H1 (cell line): ENCODE data around the gene SESN3. TPM values are rescaled to one million over a fixed set of nuclear protein-coding genes. Genes with fewer than 3 reads are reported as not detected.
"Not testable (repeated sequence)": the region's sequence is repeated elsewhere in the genome, so short reads cannot be mapped to it uniquely, and the experiment has no call there.

Source experiments
- CTCF ChIA-PET: fragments of 300-600 bp; sonication (Branson Sonifier 250); formaldehyde crosslinking; loops from one replicate; lab custom pipeline; 2021; ENCODE audit not compliant: partially characterized antibody; lab: Charles Lee
- POLR2A ChIA-PET: fragments of 300-600 bp; sonication (Branson Sonifier 250); formaldehyde crosslinking; loops from one replicate; lab custom pipeline; 2021; ENCODE audit warnings: inconsistent platforms; ENCODE audit not compliant: partially characterized antibody; lab: Charles Lee
- DNase-seq, 2 experiments: peaks; one replicate each; pipeline versions ENCODE4 v3.0.0 to v3.0.0-alpha.2; 2010 to 2022; ENCODE audit warnings: low spot score in 2 of 2, low read depth in 1 of 2, mixed read lengths in 1 of 2
- FAIRE-seq: peaks from 2 replicates; lab custom pipeline; 2011; peaks lifted over from hg19 to GRCh38; lab: Jason Lieb, UNC
- H2AFZ ChIP-seq: 2 replicates; pipeline ENCODE4 v1.8.1; 2012; ENCODE audit warnings: low read length, inconsistent platforms
- H2AK5ac ChIP-seq: 2 replicates; pipeline ENCODE4 v1.6.1; 2013; ENCODE audit warnings: low read depth, low read length
- H2BK120ac ChIP-seq: replicated peaks from 2 replicates; pipeline ENCODE3; 2013; ENCODE audit warnings: low read depth, low read length, inconsistent platforms
- H2BK12ac ChIP-seq: 2 replicates; pipeline ENCODE4 v1.6.1; 2013; ENCODE audit warnings: low read depth, low read length
- H2BK15ac ChIP-seq: 2 replicates; pipeline ENCODE4 v1.6.1; 2013; ENCODE audit warnings: low read length
- H2BK20ac ChIP-seq: 2 replicates; pipeline ENCODE4 v1.6.1; 2013; ENCODE audit warnings: low read length
- H2BK5ac ChIP-seq: 2 replicates; pipeline ENCODE4 v1.6.1; 2013; ENCODE audit warnings: low read depth, low read length
- H3K14ac ChIP-seq: 2 replicates; pipeline ENCODE4 v1.6.1; 2013; ENCODE audit warnings: inconsistent platforms; ENCODE audit not compliant: insufficient read length
- H3K18ac ChIP-seq: 2 replicates; pipeline ENCODE4 v1.6.1; 2013; ENCODE audit warnings: low read length; ENCODE audit errors: extremely low read depth
- H3K23ac ChIP-seq: 2 replicates; pipeline ENCODE4 v1.6.1; 2013; ENCODE audit warnings: inconsistent platforms; ENCODE audit not compliant: insufficient read length
- H3K23me2 ChIP-seq: 2 replicates; pipeline ENCODE4 v1.6.1; 2013; ENCODE audit warnings: low read depth, low read length
- H3K27ac ChIP-seq: 2 replicates; pipeline ENCODE4 v1.6.1; 2011; ENCODE audit warnings: low read depth, low read length, inconsistent platforms
- H3K27me3 ChIP-seq, 4 experiments: replicated peaks in 1 of 4; 1 replicate in 1 of 4; 2 replicates in 3 of 4; pipeline versions ENCODE4 v1.6.1 to v1.8.1; 2011 to 2013; ENCODE audit warnings: low read length in 3 of 4, mild to moderate bottlenecking in 3 of 4, inconsistent platforms in 2 of 4, mixed read lengths in 2 of 4, moderate library complexity in 1 of 4; ENCODE audit not compliant: control insufficient read depth in 3 of 4, insufficient read depth in 3 of 4; ENCODE audit errors: extremely low read depth in 1 of 4
- H3K36me3 ChIP-seq, 4 experiments: 2 replicates each; pipeline versions ENCODE4 v1.6.1 to v1.8.1; 2011 to 2013; ENCODE audit warnings: mild to moderate bottlenecking in 4 of 4, low read length in 3 of 4, moderate library complexity in 2 of 4, control low read depth in 1 of 4, inconsistent platforms in 1 of 4; ENCODE audit not compliant: insufficient read depth in 4 of 4, control insufficient read depth in 2 of 4
- H3K4ac ChIP-seq: replicated peaks from 2 replicates; pipeline ENCODE3; 2013; ENCODE audit warnings: low read length, low read depth, mixed read lengths, inconsistent platforms; ENCODE audit not compliant: insufficient read length
- H3K4me1 ChIP-seq, 4 experiments: replicated peaks in 1 of 4; 1 replicate in 1 of 4; 2 replicates in 3 of 4; pipeline versions ENCODE4 v1.6.1 to v1.8.1; 2011 to 2013; ENCODE audit warnings: low read length in 3 of 4, inconsistent platforms in 2 of 4, mixed read lengths in 1 of 4; ENCODE audit not compliant: insufficient read depth in 4 of 4, control insufficient read depth in 3 of 4
- H3K4me2 ChIP-seq, 2 experiments: 2 replicates each; pipeline versions ENCODE4 v1.6.1 to v1.8.1; 2011 to 2013; ENCODE audit warnings: low read depth in 2 of 2, low read length in 2 of 2, control low read depth in 1 of 2, inconsistent platforms in 1 of 2, mild to moderate bottlenecking in 1 of 2; ENCODE audit not compliant: insufficient read depth in 1 of 2
- H3K4me3 ChIP-seq, 4 experiments: fragments of 200-600, 300-600 bp in 1 of 4; sonication (generic), shearing (Covaris generic), sonication (Bioruptor Twin) in 1 of 4; 2 replicates each; pipeline versions ENCODE4 v1.5.1 to v1.8.1; 2011 to 2016; ENCODE audit warnings: low read length in 4 of 4, low read depth in 3 of 4, control low read depth in 2 of 4, inconsistent platforms in 2 of 4, mild to moderate bottlenecking in 2 of 4, mixed read lengths in 1 of 4, moderate library complexity in 1 of 4; ENCODE audit not compliant: insufficient read depth in 2 of 4; ENCODE audit errors: extremely low read depth in 1 of 4
- H3K56ac ChIP-seq: replicated peaks from 2 replicates; pipeline ENCODE3; 2013; ENCODE audit warnings: low read depth, mild to moderate bottlenecking, mixed read lengths, low read length, inconsistent platforms; ENCODE audit not compliant: insufficient read length
- H3K79me1 ChIP-seq: 2 replicates; pipeline ENCODE4 v1.6.1; 2013; ENCODE audit warnings: low read depth, low read length, control low read depth
- H3K79me2 ChIP-seq, 2 experiments: 2 replicates each; pipeline versions ENCODE4 v1.6.1 to v1.8.1; 2012 to 2013; ENCODE audit warnings: low read length in 2 of 2, mild to moderate bottlenecking in 2 of 2, inconsistent platforms in 1 of 2; ENCODE audit not compliant: insufficient read depth in 2 of 2, control insufficient read depth in 1 of 2
- H3K9ac ChIP-seq, 4 experiments: replicated peaks in 1 of 4; 1 replicate in 1 of 4; 2 replicates in 3 of 4; pipeline versions ENCODE4 v1.6.1 to v1.8.1; 2011 to 2013; ENCODE audit warnings: low read depth in 3 of 4, low read length in 3 of 4, control low read depth in 2 of 4, mild to moderate bottlenecking in 2 of 4, moderate library complexity in 2 of 4, inconsistent platforms in 1 of 4; ENCODE audit errors: extremely low read depth in 1 of 4
- H3K9me3 ChIP-seq, 2 experiments: 2 replicates each; pipeline versions ENCODE4 v1.6.1 to v1.8.1; 2012 to 2013; ENCODE audit warnings: mild to moderate bottlenecking in 2 of 2, moderate library complexity in 2 of 2, control low read depth in 1 of 2, inconsistent platforms in 1 of 2, low read depth in 1 of 2, low read length in 1 of 2, mixed read lengths in 1 of 2; ENCODE audit not compliant: insufficient read depth in 2 of 2
- H4K20me1 ChIP-seq, 2 experiments: replicated peaks in 1 of 2; 2 replicates each; pipeline versions ENCODE3 to v1.8.1; 2011 to 2013; ENCODE audit warnings: inconsistent platforms in 2 of 2, low read length in 2 of 2, mild to moderate bottlenecking in 1 of 2; ENCODE audit not compliant: insufficient read depth in 2 of 2, control insufficient read depth in 1 of 2
- H4K5ac ChIP-seq: 2 replicates; pipeline ENCODE4 v1.6.1; 2013; ENCODE audit warnings: low read length, low read depth, mixed read lengths, inconsistent platforms; ENCODE audit not compliant: insufficient read length
- H4K8ac ChIP-seq: 2 replicates; pipeline ENCODE4 v1.8.0; 2013; ENCODE audit warnings: mild to moderate bottlenecking, moderate library complexity, low read length, inconsistent platforms; ENCODE audit not compliant: insufficient read depth; ENCODE audit errors: extremely low read depth
- H4K91ac ChIP-seq: replicated peaks from 2 replicates; pipeline ENCODE3; 2013; ENCODE audit warnings: low read length, mixed read lengths, inconsistent platforms; ENCODE audit not compliant: insufficient read length
- WGBS, 2 experiments: shearing (Covaris generic) in 1 of 2; methylation state at CpG; one replicate each; pipeline versions ENCODE4 v1.1.6 to v1.1.7; 2013 to 2015; ENCODE audit warnings: low lambda C conversion rate in 2 of 2, mixed read lengths in 2 of 2, inconsistent platforms in 1 of 2, low coverage in 1 of 2, missing lambda C conversion rate in 1 of 2; ENCODE audit not compliant: insufficient replicate concordance in 2 of 2, insufficient coverage in 1 of 2, insufficient read length in 1 of 2; ENCODE audit errors: extremely low coverage in 1 of 2, missing lambda C conversion rate in 1 of 2; 5-methylcytosine and 5-hydroxymethylcytosine counted together
- polyA plus RNA-seq, 7 experiments: library from polyadenylated mRNA; depleted of rRNA in 3 of 7; stranded (reverse) in 5 of 7; unstranded in 2 of 7; fragments of >200 nt in 5 of 7; fragments of 200-250 nt in 2 of 7; gene quantifications; 1 replicate in 5 of 7; 2 replicates in 1 of 7; 4 replicates in 1 of 7; pipeline versions ENCODE4 v1.2.1 to v1.2.3, GENCODE V29; 2011 to 2013; ENCODE audit warnings: missing spikeins in 2 of 7, mixed read lengths in 2 of 7
- total RNA-seq: library from RNA; stranded (reverse); fragmentation: NEBNext Ultra II Directional; extraction: Animal tissue kit (Norgen Biotek cat#: 25700); gene quantifications from 2 replicates; pipeline ENCODE4 v1.2.1, GENCODE V29; 2021

Gene SESN3
- total and polyA plus RNA-seq, 2 of the 8 experiments (the other 6 are each of a cell fraction or from before 2014, with no cell fraction given) = 10.2 to 31.1 TPM

- H3K23ac ChIP-seq, H2AK5ac ChIP-seq, H4K20me1 ChIP-seq, H3K79me1 ChIP-seq, H3K4me2 ChIP-seq, H3K36me3 ChIP-seq, H4K8ac ChIP-seq, H3K9me3 ChIP-seq, H3K23me2 ChIP-seq, H3K4me3 ChIP-seq, H2BK5ac ChIP-seq, H3K4me1 ChIP-seq, H3K27ac ChIP-seq, H3K4ac ChIP-seq, H2BK15ac ChIP-seq, H3K9ac ChIP-seq, H3K56ac ChIP-seq, FAIRE-seq, H3K27me3 ChIP-seq, H3K14ac ChIP-seq, H2BK20ac ChIP-seq, H2BK12ac ChIP-seq, H3K79me2 ChIP-seq, H3K18ac ChIP-seq, H4K91ac ChIP-seq, DNase-seq, H2AFZ ChIP-seq, H4K5ac ChIP-seq, H2BK120ac ChIP-seq: not testable (repeated sequence)
- 96% methylated on average over 4 of the region's 4 CpGs; no CpG with 5 or more reads in 1 of the 2 experiments for WGBS, 2 experiments
- ChIA-PET POLR2A (interaction anchor here (1.4 kb wide), 1 partner anchor 69 kb away, joined by 4 read pairs; no protein-coding TSS in a partner anchor), CTCF (interaction anchor here (0.8 to 3.0 kb wide), 7 partner anchors 10 to 69 kb away, joined by 3 to 14 read pairs (median 8); partner anchors contain the start of gene SRSF8)
Observed at GRCh38 chr11:95136747-95137146, 94.3 kb downstream of the SESN3 start.
